Activated gamma-delta T cell treated with Interleukin-2 at 50 U/mL for 16 hours (primary cell): Measurements from ENCODE around the gene GIPC3.
"Not testable (repeated sequence)": the region's sequence is repeated elsewhere in the genome, so short reads cannot be mapped to it uniquely, and the experiment has no call there.

Experiments
- DNase-seq: peaks from one replicate; pipeline ENCODE4 v3.0.0-alpha.2; 2020

GIPC3 gene

GRCh38 chr19:3576696-3577443 lies 8.4 kb upstream of the GIPC3 start:
- DNase-seq, result no peak

GRCh38 chr19:3577723-3578344 lies 7.4 kb upstream of the GIPC3 start:
- no peak for DNase-seq

- no peak for DNase-seq
Observed at GRCh38 chr19:3578390-3578789, 6.9 kb upstream of the GIPC3 start.

GRCh38 chr19:3580156-3580934 lies 4.9 kb upstream of the GIPC3 start:
- DNase-seq, result no peak

DNA sequence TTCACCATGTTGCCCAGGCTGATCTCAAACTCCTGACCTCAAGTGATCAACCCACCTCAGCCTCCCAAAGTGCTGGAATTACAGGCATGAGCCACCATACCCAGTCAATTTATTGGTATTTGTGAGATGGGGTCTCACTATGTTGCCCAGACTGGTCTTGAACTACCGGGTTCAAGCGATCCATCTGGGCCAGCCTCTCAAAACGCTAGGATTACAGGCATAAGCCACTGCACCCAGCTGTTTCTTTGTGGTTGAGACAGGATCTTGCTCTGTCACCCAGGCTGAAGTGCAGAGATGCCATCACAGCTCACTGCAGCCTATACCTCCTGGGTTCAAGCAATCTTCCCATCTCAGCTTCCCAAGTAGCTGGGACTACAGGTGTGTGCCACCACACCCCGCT lies 3.5 kb upstream of the GIPC3 start:
- not testable (repeated sequence) for DNase-seq

DNA sequence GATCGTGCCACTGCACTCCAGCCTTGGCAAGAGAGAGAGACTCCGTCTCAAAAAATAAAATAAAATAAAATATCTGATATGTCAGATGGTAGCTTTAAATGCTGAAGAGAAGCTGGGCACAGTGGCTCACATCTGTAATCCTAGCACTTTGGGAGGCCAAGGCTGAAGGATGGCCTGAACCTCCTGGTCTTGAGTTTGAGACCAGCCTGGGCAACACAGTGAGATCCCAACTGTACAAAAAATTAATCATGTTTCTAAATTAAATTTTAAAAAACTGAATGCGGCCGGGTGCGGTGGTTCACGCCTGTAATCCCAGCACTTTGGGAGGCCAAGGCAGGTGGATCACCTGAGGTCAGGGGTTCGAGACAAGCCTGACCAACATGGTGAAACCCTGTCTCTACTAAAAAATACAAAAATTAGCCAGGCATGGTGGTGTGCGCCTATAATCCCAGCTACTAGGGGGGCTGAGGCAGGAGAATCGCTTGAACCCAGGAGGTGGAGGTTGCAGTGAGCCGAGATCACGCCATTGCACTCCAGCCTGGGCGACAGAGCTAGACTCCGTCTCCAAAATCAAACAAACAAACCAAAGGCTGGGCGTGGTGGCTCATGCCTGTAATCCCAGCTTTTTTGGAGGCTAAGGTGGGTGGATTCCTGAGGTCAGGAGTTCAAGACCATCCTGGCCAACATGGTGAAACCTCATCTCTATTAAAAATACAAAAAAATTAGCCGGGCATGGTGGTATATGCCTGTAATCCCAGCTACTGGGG lies 1.1 kb upstream of the GIPC3 start:
- not testable (repeated sequence) for DNase-seq

- peak; percentile 55 for DNase-seq
Observed at GRCh38 chr19:3586127-3586626, 899 bp downstream of the GIPC3 start.

GRCh38 chr19:3586707-3587346 lies 1.5 kb downstream of the GIPC3 start:
- DNase-seq, result no peak

DNA sequence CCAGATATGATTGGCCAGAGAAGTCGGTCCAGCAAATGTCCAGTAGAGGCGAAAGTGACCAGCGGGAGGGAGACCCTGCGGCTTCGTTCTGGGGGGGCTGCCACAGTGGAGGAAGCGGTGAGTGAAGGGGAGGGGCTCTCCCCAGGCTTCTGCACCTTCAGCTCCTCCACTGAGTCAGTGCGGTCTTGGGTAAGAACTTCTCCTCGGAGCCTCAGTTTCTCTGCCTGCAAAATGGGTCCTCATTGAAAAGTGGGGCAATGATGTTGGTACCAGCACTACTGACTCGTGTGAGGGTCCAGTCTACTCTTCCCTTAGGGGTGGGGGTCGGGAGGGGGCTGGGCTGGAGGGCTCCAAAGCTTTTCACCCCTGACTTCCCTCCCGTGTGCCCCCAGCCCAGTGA lies 4.2 kb downstream of the GIPC3 start:
- no peak for DNase-seq

DNA sequence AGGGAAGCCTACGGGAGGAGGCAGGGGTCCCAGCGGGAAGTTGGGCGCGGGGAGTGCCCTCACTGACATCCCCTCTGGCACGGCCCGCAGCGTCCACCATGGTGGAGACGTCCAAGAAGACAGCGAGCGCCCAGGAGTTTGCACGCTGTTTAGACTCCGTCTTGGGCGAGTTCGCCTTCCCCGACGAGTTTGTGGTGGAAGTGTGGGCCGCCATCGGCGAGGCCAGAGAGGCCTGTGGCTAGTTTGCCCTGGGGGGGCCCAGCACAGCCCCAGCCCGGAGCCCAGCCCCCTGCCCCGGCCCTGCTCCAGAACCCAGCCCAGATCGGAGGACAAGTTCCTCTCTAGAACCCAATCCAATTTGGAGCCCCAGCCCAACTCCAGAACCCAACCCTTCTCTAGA lies 4.7 kb downstream of the GIPC3 start:
- DNase-seq, result no peak

- DNase-seq, result no peak
Observed at GRCh38 chr19:3590991-3591659, 5.8 kb downstream of the GIPC3 start.

GRCh38 chr19:3591876-3592613 lies 6.8 kb downstream of the GIPC3 start:
- DNase-seq, result no peak

DNA sequence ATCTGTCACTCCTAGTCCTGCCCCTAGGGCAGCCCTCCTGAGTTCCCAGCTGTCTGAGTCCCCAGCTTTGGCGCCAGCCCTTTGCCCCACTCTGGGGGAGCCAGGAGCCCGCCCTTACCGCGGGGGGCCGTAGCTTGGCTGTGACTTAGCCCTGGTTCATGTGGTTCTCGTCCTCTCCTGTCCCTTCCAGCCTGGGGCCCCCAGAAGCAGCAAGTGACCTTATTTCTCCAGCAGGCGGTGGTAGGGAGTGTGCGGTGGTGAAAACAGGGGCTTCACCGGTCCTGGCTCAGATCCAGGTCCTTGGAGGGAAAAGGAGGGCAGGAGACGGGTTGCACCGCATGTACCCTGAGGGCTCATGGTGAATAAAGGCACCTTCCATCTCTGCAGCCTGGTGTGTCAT lies 7.9 kb downstream of the GIPC3 start:
- DNase-seq, result no peak

GRCh38 chr19:3595521-3596061 lies 10.3 kb downstream of the GIPC3 start:
- no peak for DNase-seq

DNA sequence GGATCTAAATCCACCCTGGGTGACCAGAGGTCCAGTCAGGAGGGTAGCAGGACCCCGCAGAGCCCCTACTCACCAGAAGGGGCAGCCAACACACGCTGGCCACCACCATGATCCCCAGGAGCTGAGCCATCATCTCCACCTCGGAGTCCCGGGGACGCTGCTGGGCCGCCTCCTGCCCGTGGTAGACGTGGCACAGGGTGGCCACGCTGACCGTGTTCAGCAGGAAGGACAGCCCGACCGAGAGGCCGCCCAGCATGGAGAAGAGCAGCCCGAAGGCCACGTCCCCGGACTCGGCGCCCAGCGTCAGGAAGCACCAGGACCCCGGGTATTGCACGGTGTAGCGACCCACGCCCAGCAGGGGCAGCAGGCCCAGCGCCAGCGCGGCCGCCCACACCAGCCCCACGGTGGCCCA lies 14.5 kb downstream of the GIPC3 start:
- no peak for DNase-seq

GRCh38 chr19:3601021-3601420 lies 15.7 kb downstream of the GIPC3 start:
- DNase-seq, result no peak

DNA sequence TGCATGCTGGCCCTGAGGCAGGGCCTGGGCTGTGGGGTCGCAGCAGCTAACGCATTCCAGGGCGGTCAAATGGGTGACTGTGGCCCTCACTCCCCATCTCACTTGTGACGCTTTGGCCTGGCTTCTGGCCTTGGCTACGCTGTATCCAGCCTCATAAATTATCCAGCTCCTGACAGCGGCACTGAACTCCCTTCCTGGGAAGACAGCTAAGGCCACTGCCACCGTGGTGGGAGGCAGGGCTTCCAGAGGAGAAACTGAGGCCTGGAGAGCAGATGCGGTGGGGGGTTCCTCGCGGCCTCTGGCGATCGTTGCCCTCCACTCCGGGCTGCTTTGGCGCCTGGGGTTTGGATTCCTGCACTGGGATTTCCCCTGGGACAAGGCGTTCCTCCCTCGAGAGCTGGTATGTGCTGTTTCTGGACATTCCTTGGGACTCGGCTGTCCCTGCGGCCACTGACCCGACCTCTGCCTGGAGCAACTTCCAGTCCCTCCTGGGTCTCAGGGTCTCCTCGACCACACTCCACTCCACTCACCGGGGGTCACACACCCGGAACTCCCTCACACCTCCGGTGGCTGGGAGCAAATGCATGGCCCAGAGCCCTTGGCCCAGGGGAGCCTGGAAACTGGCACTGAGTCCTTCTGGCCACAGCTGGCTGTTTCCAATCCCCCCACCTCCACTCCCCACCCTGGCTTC lies 18.0 kb downstream of the GIPC3 start:
- DNase-seq, result no peak

DNA sequence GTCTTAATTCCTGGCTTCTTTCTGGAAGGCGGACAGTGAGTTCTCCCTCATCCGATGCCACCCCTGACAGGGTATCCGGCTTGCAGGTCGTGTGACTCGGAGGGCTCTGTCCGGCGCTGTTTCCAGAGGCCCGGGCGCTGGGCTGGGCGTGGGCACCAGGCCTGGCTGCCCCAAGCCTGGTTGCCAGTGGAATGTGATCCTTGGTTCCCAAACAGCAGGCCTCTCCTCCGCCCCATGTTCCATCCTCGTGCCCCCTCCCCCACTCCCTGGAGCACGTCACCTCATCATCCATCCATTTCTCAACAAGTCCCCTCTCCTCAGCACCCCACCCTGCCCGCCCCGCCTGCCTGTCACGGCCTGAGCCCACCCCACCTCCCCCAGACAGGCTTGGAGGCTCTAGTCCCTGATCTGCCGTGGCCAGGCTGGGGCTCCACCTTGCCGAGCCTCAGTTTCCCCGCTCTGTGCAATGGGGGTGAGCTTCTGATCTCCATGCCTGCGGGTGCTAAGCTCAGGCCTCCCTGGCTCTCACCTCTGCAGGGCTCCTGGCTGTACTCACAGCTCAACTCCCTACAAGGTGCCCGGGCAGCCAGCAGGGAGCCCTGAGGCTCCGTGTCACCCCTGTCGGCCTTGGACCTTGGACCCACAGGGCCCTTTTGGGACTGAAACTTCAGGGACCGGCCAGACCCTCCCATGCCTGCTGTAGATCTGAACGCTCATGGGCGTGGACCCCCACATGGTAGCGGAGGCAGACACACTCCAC lies 19.1 kb downstream of the GIPC3 start:
- DNase-seq, result no peak

GRCh38 chr19:3604987-3605343 lies 19.7 kb downstream of the GIPC3 start:
- peak; percentile 59 for DNase-seq

DNA sequence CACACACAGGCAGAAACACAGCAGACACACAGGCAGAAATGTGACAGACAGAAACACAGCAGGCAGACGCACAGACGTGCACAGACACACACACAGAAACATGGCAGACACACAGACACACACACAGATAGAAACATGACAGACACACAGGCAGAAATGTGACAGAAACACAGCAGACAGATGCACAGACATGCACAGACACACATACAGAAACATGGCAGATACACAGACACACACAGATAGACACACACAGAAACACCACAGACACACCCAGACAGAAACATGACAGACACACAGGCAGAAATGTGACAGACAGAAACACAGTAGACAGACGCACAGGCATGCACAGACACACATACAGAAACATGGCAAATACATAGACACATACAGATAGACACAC lies 20.1 kb downstream of the GIPC3 start:
- no peak for DNase-seq
